GM12878 (cell line): ENCODE results near the gene PRPF6. TPM values are rescaled to one million over a fixed set of nuclear protein-coding genes. Genes with fewer than 3 reads are reported as not detected.

Experiments
- BRCA1 ChIP-seq: IDR thresholded peaks from 2 replicates; pipeline ENCODE4 v1.6.1; 2011; ENCODE audit warnings: low read depth, low read length, improper control_type of control experiment
- EGR1 ChIP-seq, 2 experiments: IDR thresholded peaks; 1 replicate in 1 of 2; 2 replicates in 1 of 2; pipeline ENCODE4 v1.6.1; 2011 to 2012; ENCODE audit warnings: low read depth in 2 of 2, low read length in 2 of 2, borderline replicate concordance in 1 of 2, mild to moderate bottlenecking in 1 of 2, moderate library complexity in 1 of 2
- HDAC6 ChIP-seq: fragments of 200-600 bp; sonication (generic); IDR thresholded peaks from one replicate; pipeline ENCODE4 v1.8.0; 2017; ENCODE audit warnings: antibody characterized with exemption; ENCODE audit not compliant: unreplicated experiment
- IKZF2 ChIP-seq, 2 experiments: fragments of 450-650 bp; IDR thresholded peaks; 2 replicates each; pipeline ENCODE4 v1.6.1; 2017; ENCODE audit warnings: mild to moderate bottlenecking in 2 of 2, moderate library complexity in 2 of 2
- LARP7 ChIP-seq: fragments of 450-650 bp; IDR thresholded peaks from 2 replicates; pipeline ENCODE4 v1.6.1; 2017; ENCODE audit warnings: mild to moderate bottlenecking
- MEF2A ChIP-seq: IDR thresholded peaks from 2 replicates; pipeline ENCODE4 v1.6.1; 2011; ENCODE audit warnings: low read depth, mild to moderate bottlenecking, low read length, moderate library complexity; ENCODE audit not compliant: insufficient read depth
- MYC ChIP-seq: IDR thresholded peaks from 2 replicates; pipeline ENCODE4 v1.6.1; 2011; ENCODE audit warnings: mild to moderate bottlenecking, low read length, moderate library complexity, inconsistent platforms; ENCODE audit not compliant: insufficient read depth, insufficient replicate concordance, insufficient read length, severe bottlenecking
- RBBP5 ChIP-seq: fragments of 200-600 bp; sonication (generic); conservative IDR thresholded peaks from 2 replicates; pipeline ENCODE4 v1.6.1; 2016
- RELA ChIP-seq: fragments of 450-650 bp; IDR thresholded peaks from 2 replicates; pipeline ENCODE4 v1.8.0; 2014; ENCODE audit warnings: borderline replicate concordance; ENCODE audit not compliant: partially characterized antibody
- REST ChIP-seq: IDR thresholded peaks from 2 replicates; pipeline ENCODE4 v1.6.1; 2012; ENCODE audit warnings: mild to moderate bottlenecking, low read depth, low read length
- WRNIP1 ChIP-seq: IDR thresholded peaks from 2 replicates; pipeline ENCODE4 v1.6.1; 2011; ENCODE audit warnings: low read depth, low read length, improper control_type of control experiment, borderline replicate concordance
- polyA plus RNA-seq, 11 experiments: library from polyadenylated mRNA; depleted of rRNA in 4 of 11; unstranded in 6 of 11; stranded (reverse) in 5 of 11; fragments of >200 nt; fragmentation: Nextera tagmentation in 4 of 11; fragmentation: Illumina TruSeq in 1 of 11; extraction: Ambion mirVana in 4 of 11; extraction: Trizol in 1 of 11; gene quantifications; 1 replicate in 1 of 11; 2 replicates in 10 of 11; pipeline versions ENCODE4 v1.2.1 to v1.2.3, GENCODE V29; 2011 to 2016; ENCODE audit warnings: inconsistent platforms in 2 of 11, missing spikeins in 2 of 11, low read depth in 1 of 11
- total RNA-seq, 4 experiments: library from RNA; depleted of rRNA in 3 of 4; stranded (reverse); fragments of >200 nt in 3 of 4; fragmentation: Illumina TruSeq in 1 of 4; extraction: Trizol in 1 of 4; gene quantifications; 2 replicates each; pipeline versions ENCODE4 v1.2.1 to v1.2.3, GENCODE V29; 2013 to 2021

Gene PRPF6
- total and polyA plus RNA-seq, 10 of the 15 experiments (the other 5 are each of a cell fraction or from before 2014, with no cell fraction given): 5.0 to 102 (median 71.3) TPM

GRCh38 chr20:63937596-63937995, 43.3 kb upstream of the PRPF6 start (continued):
- TF ChIP-seq LARP7 (no peak), BRCA1 (no peak), IKZF2 (IDR thresholded peaks at IDR 0.05) (no peak), REST (no peak), WRNIP1 (no peak), RELA (no peak), HDAC6 (no peak), EGR1 (IDR thresholded peaks at IDR 0.05; ENCODE audit: borderline replicate concordance in 1 of 2, low read depth in 2 of 2, low read length in 2 of 2) (no peak), RBBP5 (no peak), MYC (no peak), MEF2A (no peak)
